ENCODE data around the gene MUSK. TPM values are rescaled to one million over a fixed set of nuclear protein-coding genes. Genes with fewer than 3 reads are reported as not detected.
"Not testable (repeated sequence)": the region's sequence is repeated elsewhere in the genome, so short reads cannot be mapped to it uniquely, and the experiment has no call there.

MUSK gene
- total RNA-seq, 1 donor from 2014 or later = not detected

DNA sequence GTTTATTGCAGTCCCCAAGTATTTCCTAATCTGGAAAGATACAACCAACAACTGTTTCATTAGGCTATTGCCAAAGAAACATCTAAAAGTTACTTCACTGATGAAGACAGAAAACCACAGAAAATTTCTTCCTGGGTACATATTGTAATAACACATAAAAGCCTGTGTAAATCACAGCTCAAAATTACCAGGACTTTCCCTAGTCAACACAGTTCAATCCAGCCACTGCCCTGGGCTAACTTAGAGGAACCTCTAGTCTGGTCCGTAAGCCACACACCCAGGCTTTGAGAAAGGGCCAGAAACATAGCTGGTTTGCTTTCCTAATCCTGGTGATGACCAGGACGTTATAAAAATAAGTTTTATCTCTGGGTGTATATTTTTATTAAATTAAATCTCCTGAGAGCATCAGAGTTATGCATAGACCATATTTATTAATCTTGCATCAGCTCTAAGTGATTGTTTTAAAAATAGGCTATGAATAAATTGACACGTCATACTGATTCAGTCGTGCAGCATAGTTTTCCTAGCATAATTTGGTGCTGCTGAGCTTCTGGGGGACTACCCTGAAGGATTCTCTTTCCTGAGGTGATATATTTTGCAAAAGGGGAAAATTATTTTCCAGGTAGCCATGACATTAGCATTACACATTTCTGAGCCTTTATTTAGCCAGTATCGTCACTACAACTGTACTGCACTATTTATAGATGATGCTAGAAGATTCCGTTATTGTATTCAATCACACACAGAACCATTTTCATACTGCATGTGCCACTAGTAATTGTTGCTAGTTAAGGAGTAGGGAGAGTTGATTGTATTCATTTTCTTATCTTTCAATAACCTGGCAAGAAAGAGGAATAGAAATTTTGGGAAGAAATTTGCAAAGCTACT lies 12.6 kb upstream of the MUSK start:
- Mint-ChIP-seq H3K27me3 (ENCODE audit: low read depth) (no peaks in the 10 kb centered on the region), H3K4me1 (ENCODE audit: low read depth) (no peaks in the 10 kb centered on the region), H3K4me3 (ENCODE audit: low read depth) (no peak overlapping the region), H3K9me3 (no peaks in the 10 kb centered on the region), H3K36me3 (ENCODE audit: low read depth) (no peaks in the 10 kb centered on the region), H3K27ac (no peak overlapping the region)
- intact Hi-C loops (cut with micrococcal nuclease) = no loop called here
- DNase-seq (ENCODE audit: low spot score) = no peak

DNA sequence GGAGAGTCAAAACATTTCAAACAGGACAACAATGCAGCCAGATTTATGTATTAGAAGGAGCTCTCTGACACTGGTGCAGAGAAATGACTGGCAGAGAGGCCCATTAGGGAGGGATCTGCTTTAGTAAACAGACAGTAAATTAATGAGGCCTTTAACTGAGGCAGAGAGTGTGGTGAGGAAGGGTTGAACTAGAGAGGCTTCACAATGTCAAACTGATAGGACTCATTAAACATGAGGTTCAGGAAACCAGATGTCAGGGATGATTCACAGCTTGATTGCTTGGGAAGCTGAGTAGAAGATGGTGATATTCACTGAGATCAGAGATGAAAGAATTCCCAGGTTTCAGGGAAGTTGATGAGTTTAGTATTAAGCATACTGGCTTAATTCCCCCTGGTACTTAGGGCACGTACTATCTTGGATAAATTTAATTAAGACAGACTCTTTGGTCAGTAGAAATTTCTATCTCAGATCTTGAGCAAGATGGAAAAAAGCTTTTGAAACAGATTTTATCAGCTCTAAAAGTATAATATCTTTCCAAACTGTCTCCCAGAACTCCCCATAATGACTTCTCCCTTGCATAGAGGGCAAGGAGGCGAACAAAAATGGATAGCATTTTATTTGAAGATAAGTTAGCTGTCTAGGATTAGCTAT lies 8.6 kb upstream of the MUSK start:
- no peak for DNase-seq (ENCODE audit: low spot score)

DNA sequence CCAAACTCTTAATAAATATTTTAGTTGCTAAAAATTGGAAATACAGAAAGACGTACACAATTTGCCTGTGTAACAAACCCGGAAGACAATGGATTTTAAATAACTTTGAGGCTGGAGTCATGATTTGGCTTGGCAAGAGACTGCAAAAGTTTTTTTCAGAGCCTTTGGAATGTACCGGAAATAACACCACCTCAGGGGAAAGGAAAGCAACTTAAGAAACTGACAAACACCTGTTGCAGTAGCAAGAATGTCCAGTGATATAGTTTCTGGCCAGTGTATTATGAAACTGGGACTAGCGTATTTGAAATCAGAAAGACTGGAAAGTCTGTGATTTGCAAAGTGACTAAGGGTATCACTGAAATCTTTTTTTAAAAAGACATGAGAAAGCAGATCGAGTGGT lies 842 bp downstream of the MUSK start:
- no peak for DNase-seq (ENCODE audit: low spot score)
- H3K4me1 Mint-ChIP-seq (ENCODE audit: low read depth) = no peaks in the 10 kb centered on the region
- intact Hi-C loops (cut with micrococcal nuclease) = no loop called here
- no peak overlapping the region for H3K27ac Mint-ChIP-seq
- no peaks in the 10 kb centered on the region for H3K36me3 Mint-ChIP-seq (ENCODE audit: low read depth)
- H3K4me3 Mint-ChIP-seq (ENCODE audit: low read depth) = no peak overlapping the region
- no peaks in the 10 kb centered on the region for H3K27me3 Mint-ChIP-seq (ENCODE audit: low read depth)
- H3K9me3 Mint-ChIP-seq = no peaks in the 10 kb centered on the region

More for the DNA sequence above, 8.6 kb upstream of the MUSK start:
- H3K36me3 Mint-ChIP-seq (ENCODE audit: low read depth) = no peaks in the 10 kb centered on the region
- intact Hi-C loops (cut with micrococcal nuclease) = no loop called here
- H3K4me3 Mint-ChIP-seq (ENCODE audit: low read depth) = no peak overlapping the region
- H3K9me3 Mint-ChIP-seq = no peaks in the 10 kb centered on the region
- no peak overlapping the region for H3K27ac Mint-ChIP-seq
- no peaks in the 10 kb centered on the region for H3K27me3 Mint-ChIP-seq (ENCODE audit: low read depth)
- no peaks in the 10 kb centered on the region for H3K4me1 Mint-ChIP-seq (ENCODE audit: low read depth)

DNA sequence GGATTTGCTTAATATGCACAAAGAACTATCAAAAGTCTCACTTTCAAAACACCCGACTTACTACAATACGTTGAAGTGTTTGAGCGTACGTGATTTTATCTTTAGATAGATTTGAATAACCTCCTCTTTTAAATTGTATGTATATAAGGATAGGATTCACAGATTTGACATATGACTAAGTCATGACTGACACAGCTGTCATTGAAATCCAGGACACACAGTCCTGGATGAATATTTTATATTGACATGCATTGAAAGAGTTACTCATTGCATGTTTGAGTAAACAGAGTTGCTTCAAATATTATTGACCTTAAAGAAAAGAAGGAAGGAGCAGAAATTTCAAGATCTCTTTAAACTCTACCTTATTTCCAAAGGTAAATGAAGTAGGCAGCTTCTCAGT lies 3.3 kb downstream of the MUSK start:
- no peak for DNase-seq (ENCODE audit: low spot score)

DNA sequence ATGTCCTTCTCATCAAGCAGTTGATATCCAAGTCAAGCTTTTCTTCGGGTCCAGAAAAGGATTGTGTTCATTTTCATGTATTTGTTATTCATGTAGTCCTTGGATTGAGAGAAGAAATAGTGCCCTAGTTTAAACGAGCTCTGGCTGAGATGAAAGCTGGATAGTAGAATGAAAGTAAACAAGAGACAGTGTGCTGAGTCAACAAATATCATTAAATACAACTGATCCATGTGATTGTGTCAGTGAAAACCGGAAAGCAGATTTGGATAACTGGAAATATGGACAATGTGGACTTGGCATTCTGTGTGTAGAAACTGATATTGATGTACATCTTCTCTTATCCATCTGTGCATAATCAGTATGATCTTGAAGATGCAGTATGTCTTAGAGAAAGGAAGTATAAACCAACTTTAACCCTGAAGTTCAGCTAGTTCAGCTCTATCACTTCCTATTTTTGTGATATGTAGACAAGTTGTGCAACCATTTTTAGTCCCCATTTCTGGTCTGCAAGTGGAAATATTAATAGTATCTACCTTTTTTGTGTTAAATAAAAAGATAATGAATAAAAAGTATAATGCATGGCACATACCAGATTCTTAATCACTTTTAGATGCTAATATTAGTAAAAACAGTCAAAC lies 4.4 kb downstream of the MUSK start:
- Mint-ChIP-seq H3K36me3 (ENCODE audit: low read depth) (no peaks in the 10 kb centered on the region), H3K4me1 (ENCODE audit: low read depth) (no peaks in the 10 kb centered on the region), H3K27ac (no peak overlapping the region), H3K4me3 (ENCODE audit: low read depth) (no peak overlapping the region), H3K9me3 (no peaks in the 10 kb centered on the region), H3K27me3 (ENCODE audit: low read depth) (no peaks in the 10 kb centered on the region)
- intact Hi-C loops (cut with micrococcal nuclease) = no loop called here
- no peak for DNase-seq (ENCODE audit: low spot score)

More for the DNA sequence above, 3.3 kb downstream of the MUSK start:
- H3K27ac Mint-ChIP-seq = no peak overlapping the region
- no peak overlapping the region for H3K4me3 Mint-ChIP-seq (ENCODE audit: low read depth)
- no peaks in the 10 kb centered on the region for H3K9me3 Mint-ChIP-seq
- H3K4me1 Mint-ChIP-seq (ENCODE audit: low read depth) = no peaks in the 10 kb centered on the region
- intact Hi-C loops (cut with micrococcal nuclease) = no loop called here
- H3K27me3 Mint-ChIP-seq (ENCODE audit: low read depth) = no peaks in the 10 kb centered on the region
- H3K36me3 Mint-ChIP-seq (ENCODE audit: low read depth) = no peaks in the 10 kb centered on the region

DNA sequence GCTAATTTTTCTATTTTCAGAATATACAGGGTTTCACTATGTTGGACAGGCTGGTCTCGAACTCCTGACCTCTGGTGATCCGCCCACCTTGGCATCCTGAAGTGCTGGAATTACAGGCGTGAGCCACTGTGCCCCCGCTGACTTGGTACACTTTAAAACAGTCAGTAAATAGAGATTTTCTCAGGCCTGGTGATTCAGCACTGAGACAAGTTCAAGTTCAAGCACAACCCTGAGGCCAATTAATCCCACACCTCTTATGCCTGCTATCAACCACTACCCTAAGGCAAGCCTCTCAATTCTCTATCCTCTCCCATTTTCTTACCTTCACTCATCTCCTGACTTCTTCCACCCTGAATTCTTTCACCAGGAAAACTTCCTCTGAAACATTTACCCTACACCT lies 18.9 kb downstream of the MUSK start:
- DNase-seq (ENCODE audit: low spot score) = no peak
- Mint-ChIP-seq H3K4me3 (ENCODE audit: low read depth) (no peak overlapping the region), H3K27me3 (ENCODE audit: low read depth) (no peaks in the 10 kb centered on the region), H3K4me1 (ENCODE audit: low read depth) (peaks cover 1% of the 10 kb centered on the region), H3K9me3 (no peaks in the 10 kb centered on the region), H3K27ac (no peak overlapping the region), H3K36me3 (ENCODE audit: low read depth) (no peaks in the 10 kb centered on the region)
- intact Hi-C loops (cut with micrococcal nuclease) = no loop called here

DNA sequence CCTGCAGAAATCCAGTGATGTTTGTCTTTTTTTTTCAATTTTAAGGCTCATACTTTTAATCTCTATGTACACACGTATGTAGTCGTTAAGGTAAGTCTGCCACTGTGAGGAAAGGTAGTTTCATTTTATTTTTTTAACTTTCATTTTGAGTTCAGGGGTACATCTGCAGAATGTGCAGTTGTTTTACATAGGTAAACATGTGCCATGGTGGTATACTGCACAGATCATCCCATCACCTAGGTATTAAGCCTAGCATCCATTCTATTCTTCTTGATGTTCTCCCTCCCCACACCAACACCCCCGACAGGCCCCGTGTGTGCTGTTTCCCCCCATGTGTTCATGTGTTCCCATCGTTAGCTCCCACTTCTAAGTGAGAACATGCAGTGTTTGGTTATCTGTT lies 19.7 kb downstream of the MUSK start:
- H3K27ac Mint-ChIP-seq = no peak overlapping the region
- DNase-seq (ENCODE audit: low spot score) = no peak
- no peaks in the 10 kb centered on the region for H3K9me3 Mint-ChIP-seq
- intact Hi-C loops (cut with micrococcal nuclease) = no loop called here
- H3K4me1 Mint-ChIP-seq (ENCODE audit: low read depth) = peaks cover 1% of the 10 kb centered on the region
- H3K36me3 Mint-ChIP-seq (ENCODE audit: low read depth) = no peaks in the 10 kb centered on the region
- H3K4me3 Mint-ChIP-seq (ENCODE audit: low read depth) = no peak overlapping the region
- no peaks in the 10 kb centered on the region for H3K27me3 Mint-ChIP-seq (ENCODE audit: low read depth)

DNA sequence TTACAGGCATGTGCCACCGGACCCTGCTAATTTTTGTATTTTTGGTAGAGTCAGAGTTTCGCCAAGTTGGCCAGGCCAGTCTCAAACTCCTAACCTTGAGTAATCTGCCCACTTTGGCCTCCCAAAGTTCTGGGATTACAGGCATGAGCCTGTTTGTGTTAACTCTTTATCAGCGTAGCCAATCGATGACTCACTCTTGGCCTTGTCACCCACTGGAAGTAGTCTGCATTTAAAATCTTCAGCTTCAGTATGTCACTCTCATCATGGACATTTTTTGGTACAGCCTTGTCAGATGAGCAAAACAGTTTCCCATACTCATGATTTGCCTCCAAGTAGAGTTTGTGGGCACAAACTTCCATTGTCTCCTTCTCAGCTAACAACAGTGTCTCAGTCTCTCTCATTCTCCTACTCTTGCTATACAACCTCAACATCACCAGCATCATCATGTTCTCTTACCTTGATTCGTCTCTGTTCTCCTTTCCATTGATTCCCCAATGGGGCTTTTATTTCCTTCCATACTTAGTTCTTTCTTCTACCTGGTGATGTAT lies 22.5 kb downstream of the MUSK start:
- no peaks in the 10 kb centered on the region for H3K27me3 Mint-ChIP-seq (ENCODE audit: low read depth)
- intact Hi-C loops (cut with micrococcal nuclease) = loop anchor here (1.0 kb wide), 1 partner anchor 65 kb away; no protein-coding TSS in a partner anchor
- no peak overlapping the region for H3K4me3 Mint-ChIP-seq (ENCODE audit: low read depth)
- no peaks in the 10 kb centered on the region for H3K36me3 Mint-ChIP-seq (ENCODE audit: low read depth)
- no peak for DNase-seq (ENCODE audit: low spot score)
- H3K9me3 Mint-ChIP-seq = no peaks in the 10 kb centered on the region
- no peak overlapping the region for H3K27ac Mint-ChIP-seq
- H3K4me1 Mint-ChIP-seq (ENCODE audit: low read depth) = peaks cover 1% of the 10 kb centered on the region

DNA sequence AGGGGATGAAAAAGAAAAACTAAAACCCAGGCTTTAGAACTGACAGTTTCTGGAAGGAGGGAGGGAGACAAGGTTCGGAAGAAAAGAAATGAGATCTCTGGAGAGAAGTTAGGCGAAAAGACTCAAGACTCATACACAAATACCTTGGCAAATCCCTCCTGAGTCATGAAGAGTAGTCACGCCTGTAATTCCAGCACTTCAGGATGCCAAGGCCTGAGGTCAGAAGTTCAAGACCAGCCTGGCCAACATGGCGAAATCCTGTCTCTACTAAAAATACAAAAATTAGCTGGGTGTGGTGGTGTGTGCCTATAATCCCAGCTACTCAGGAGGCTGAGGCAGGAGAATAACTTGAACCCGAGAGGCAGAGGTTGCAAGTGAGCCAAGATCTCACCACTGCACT lies 27.3 kb downstream of the MUSK start:
- H3K4me1 Mint-ChIP-seq (ENCODE audit: low read depth); H3K27ac Mint-ChIP-seq; DNase-seq (ENCODE audit: low spot score); H3K9me3 Mint-ChIP-seq; H3K4me3 Mint-ChIP-seq (ENCODE audit: low read depth); intact Hi-C loops (cut with micrococcal nuclease); H3K36me3 Mint-ChIP-seq (ENCODE audit: low read depth); H3K27me3 Mint-ChIP-seq (ENCODE audit: low read depth): not testable (repeated sequence)

DNA sequence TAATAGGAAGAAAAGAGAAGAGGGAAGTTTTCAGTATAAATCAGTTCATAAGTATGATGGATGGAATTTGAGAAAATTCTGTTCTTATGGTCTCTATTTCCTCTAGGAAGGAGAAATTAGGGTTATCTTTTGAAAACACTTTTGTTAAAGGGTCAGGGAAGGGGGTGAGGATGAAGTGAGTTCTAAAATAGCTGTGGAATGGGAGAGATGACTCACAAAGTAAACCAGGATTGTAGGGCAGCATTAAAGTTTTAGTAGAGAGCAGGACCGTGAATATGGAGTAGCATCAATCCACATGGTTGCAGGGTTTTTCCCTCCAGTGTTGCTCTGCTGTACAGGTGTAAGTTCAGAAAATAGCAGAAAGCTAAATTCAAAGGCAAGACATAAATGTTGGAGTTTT lies 32.4 kb downstream of the MUSK start:
- Mint-ChIP-seq H3K9me3 (no peaks in the 10 kb centered on the region), H3K27ac (no peak overlapping the region), H3K36me3 (ENCODE audit: low read depth) (no peaks in the 10 kb centered on the region), H3K4me1 (ENCODE audit: low read depth) (no peaks in the 10 kb centered on the region), H3K27me3 (ENCODE audit: low read depth) (no peaks in the 10 kb centered on the region), H3K4me3 (ENCODE audit: low read depth) (no peak overlapping the region)
- intact Hi-C loops (cut with micrococcal nuclease) = no loop called here
- no peak for DNase-seq (ENCODE audit: low spot score)

DNA sequence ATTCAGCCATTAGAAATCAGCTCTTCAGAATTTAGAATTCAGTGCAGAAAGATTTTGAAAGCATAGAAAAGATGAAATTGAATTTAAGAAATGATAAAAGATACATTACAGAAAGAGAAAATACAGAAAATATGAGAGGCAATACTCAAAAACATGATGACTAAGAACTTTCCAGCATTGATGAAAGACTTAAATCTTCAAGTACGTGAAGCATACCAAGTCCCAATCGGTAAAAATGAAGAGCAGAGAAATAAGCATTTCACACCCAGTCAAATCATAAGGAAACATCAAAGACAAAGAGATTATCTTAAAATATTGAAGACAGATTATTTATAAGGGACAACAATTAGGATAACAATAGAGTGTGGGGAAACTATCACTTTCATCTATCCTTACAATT lies 35.1 kb downstream of the MUSK start:
- Mint-ChIP-seq H3K9me3 (no peaks in the 10 kb centered on the region), H3K27me3 (ENCODE audit: low read depth) (no peaks in the 10 kb centered on the region), H3K36me3 (ENCODE audit: low read depth) (no peaks in the 10 kb centered on the region), H3K4me1 (ENCODE audit: low read depth) (no peaks in the 10 kb centered on the region), H3K27ac (no peak overlapping the region), H3K4me3 (ENCODE audit: low read depth) (no peak overlapping the region)
- intact Hi-C loops (cut with micrococcal nuclease) = no loop called here
- DNase-seq (ENCODE audit: low spot score) = no peak

DNA sequence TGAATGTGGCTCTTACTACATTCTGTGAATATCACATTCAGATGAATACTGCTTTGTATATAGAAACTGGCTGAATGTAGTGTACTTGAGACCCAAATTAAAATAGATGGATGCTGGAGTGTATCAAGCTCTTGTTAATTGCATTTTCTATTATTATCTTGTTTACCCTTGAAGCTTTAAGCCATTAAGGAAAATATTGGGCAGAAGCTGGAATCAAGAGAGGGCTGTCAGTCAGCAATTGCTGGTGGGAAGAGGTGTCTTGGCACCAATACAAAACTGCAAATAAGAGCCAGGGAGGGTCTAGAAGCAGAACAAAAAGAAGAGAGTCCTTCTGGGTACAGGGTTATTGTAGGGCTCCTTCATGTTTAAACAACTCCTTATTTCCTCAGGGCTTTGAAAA lies 38.8 kb downstream of the MUSK start:
- no peak overlapping the region for H3K4me3 Mint-ChIP-seq (ENCODE audit: low read depth)
- DNase-seq (ENCODE audit: low spot score) = no peak
- H3K9me3 Mint-ChIP-seq = no peaks in the 10 kb centered on the region
- H3K27ac Mint-ChIP-seq = no peak overlapping the region
- no peaks in the 10 kb centered on the region for H3K36me3 Mint-ChIP-seq (ENCODE audit: low read depth)
- H3K27me3 Mint-ChIP-seq (ENCODE audit: low read depth) = no peaks in the 10 kb centered on the region
- intact Hi-C loops (cut with micrococcal nuclease) = no loop called here
- no peaks in the 10 kb centered on the region for H3K4me1 Mint-ChIP-seq (ENCODE audit: low read depth)

DNA sequence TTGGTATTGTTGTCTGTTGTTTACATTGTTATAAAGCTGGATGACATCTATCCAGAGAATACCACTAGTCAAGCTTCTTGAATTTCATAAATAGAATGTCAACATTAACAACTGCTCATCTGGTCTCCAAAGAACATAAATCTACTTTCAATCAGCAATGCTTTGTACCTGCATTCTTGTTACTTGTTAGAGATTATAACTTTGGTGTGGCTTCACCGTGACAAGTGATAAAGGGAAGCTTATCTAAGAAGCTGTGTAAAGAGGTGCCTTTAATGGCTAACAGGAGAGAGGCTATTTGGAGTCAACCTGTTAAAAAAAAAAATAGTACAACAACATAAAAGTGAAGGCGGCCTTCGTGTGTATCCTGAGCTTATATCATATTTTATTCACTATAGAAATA lies 41.8 kb downstream of the MUSK start:
- DNase-seq (ENCODE audit: low spot score) = no peak
- no peaks in the 10 kb centered on the region for H3K36me3 Mint-ChIP-seq (ENCODE audit: low read depth)
- intact Hi-C loops (cut with micrococcal nuclease) = no loop called here
- H3K27ac Mint-ChIP-seq = no peak overlapping the region
- H3K4me1 Mint-ChIP-seq (ENCODE audit: low read depth) = no peaks in the 10 kb centered on the region
- H3K9me3 Mint-ChIP-seq = no peaks in the 10 kb centered on the region
- no peaks in the 10 kb centered on the region for H3K27me3 Mint-ChIP-seq (ENCODE audit: low read depth)
- no peak overlapping the region for H3K4me3 Mint-ChIP-seq (ENCODE audit: low read depth)
